ENCODE data around the gene OXCT2. TPM values are rescaled to one million over a fixed set of nuclear protein-coding genes. Genes with fewer than 3 reads are reported as not detected.

OXCT2 gene
- total and polyA plus RNA-seq, 4 donors, result 0.11 to 0.47 (median 0.15) TPM

DNA sequence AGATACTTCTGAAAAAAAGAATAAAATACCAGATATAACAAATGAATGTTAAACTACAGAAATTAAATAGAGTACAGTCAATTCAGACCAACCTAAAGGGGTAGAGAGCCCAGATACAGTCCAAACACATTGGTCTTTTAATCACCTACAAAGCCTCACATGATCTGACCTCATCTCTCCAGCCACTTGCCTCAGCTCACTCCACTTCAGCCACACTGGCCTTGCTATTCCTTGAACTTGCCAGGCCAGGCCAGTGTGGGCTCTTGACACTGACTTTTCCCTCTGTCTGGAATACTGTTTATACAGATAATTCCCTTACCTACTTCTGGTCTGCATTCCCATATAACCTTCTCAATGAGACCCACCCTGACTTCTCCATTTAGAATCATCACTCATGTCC, 49.5 kb downstream of the OXCT2 start:
- no peak overlapping the region for H3K4me3 ChIP-seq (ENCODE audit: low read depth in 1 of 3, low read length in 3 of 3)
- no peak overlapping the region for H3K27ac ChIP-seq (ENCODE audit: low read depth in 1 of 2, low read length in 2 of 2)
- H3K9me3 ChIP-seq (ENCODE audit: control insufficient read depth in 4 of 4, low read length in 3 of 4), result no peaks in the 10 kb centered on the region
- H3K4me1 ChIP-seq (ENCODE audit: control insufficient read depth in 4 of 4, insufficient read depth in 4 of 4, low read length in 3 of 4), result no peaks in the 10 kb centered on the region
- TF ChIP-seq RXRA (IDR thresholded peaks at IDR 0.05) (no peak), YY1 (IDR thresholded peaks at IDR 0.05) (no peak), JUND (IDR thresholded peaks at IDR 0.05) (no peak), FOXA2 (IDR thresholded peaks at IDR 0.05) (no peak), RAD21 (IDR thresholded peaks at IDR 0.05) (no peak), HNF4A (conservative IDR thresholded peaks at IDR 0.05) (no peak), TAF1 (conservative IDR thresholded peaks at IDR 0.05) (no peak), HNF4G (IDR thresholded peaks at IDR 0.05) (no peak)
- TF ChIP-seq, protein P1, sequence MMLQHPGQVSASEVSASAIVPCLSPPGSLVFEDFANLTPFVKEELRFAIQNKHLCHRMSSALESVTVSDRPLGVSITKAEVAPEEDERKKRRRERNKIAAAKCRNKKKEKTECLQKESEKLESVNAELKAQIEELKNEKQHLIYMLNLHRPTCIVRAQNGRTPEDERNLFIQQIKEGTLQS (IDR thresholded peaks at IDR 0.05), result no peak
- TF ChIP-seq, protein P2, sequence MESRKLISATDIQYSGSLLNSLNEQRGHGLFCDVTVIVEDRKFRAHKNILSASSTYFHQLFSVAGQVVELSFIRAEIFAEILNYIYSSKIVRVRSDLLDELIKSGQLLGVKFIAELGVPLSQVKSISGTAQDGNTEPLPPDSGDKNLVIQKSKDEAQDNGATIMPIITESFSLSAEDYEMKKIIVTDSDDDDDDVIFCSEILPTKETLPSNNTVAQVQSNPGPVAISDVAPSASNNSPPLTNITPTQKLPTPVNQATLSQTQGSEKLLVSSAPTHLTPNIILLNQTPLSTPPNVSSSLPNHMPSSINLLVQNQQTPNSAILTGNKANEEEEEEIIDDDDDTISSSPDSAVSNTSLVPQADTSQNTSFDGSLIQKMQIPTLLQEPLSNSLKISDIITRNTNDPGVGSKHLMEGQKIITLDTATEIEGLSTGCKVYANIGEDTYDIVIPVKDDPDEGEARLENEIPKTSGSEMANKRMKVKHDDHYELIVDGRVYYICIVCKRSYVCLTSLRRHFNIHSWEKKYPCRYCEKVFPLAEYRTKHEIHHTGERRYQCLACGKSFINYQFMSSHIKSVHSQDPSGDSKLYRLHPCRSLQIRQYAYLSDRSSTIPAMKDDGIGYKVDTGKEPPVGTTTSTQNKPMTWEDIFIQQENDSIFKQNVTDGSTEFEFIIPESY (IDR thresholded peaks at IDR 0.05), result no peak
- H3K36me3 ChIP-seq (ENCODE audit: control insufficient read depth in 4 of 4, insufficient read depth in 3 of 4, low read depth in 1 of 4, low read length in 3 of 4), result no peaks in the 10 kb centered on the region
- DNase-seq (ENCODE audit: low spot score), result no peak
- H3K9ac ChIP-seq (ENCODE audit: low read depth in 1 of 2, low read length in 2 of 2), result no peak overlapping the region
- peaks cover 0 to 5% (median 2%) of the 10 kb centered on the region in 4 donors for H3K27me3 ChIP-seq (ENCODE audit: control insufficient read depth in 4 of 4, insufficient read depth in 4 of 4, low read length in 3 of 4)

DNA sequence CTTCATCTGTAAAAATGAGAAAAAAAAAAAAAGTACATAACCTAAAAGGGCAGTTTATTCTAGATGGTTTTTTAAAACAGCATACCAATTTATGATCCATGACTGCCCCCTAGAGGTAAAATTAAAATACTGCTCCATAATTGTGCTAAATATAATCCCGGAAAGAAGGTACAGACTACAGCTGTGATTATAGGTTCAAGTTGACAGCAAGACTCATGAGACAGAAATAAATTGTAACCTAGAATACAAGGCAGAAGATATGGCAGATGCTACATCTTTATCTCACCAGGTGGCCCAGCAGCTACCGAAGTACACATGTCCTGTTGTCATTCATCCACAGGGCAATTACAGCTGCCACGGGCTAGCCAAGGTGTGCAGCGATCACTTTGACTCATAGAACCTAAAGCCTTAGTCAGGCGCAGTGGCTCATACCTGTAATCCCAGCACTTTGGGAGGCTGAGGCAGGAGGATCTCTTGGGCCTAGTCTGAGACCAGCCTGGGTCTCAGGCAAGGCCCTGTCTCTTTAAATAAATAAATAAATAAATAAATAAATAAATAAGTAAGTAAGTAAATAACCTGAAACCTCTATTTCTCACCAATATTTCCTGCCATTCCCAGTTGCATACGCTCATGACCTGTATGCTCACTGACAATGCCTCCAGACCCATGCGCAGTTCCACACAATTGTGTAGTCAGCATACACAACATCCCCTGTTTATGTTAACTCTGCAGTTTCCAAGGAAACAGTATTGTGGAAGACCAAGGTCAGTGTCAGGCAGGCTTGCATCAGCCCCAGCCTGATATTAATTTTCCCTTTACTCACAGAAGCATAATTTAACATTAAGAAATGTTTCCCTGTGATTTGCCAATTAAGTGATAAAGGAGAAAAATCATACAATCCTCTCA, 50.8 kb downstream of the OXCT2 start:
- H3K4me3 ChIP-seq (ENCODE audit: low read depth in 1 of 3, low read length in 3 of 3), result no peak overlapping the region
- H3K9me3 ChIP-seq (ENCODE audit: control insufficient read depth in 4 of 4, low read length in 3 of 4), result no peaks in the 10 kb centered on the region
- TF ChIP-seq RAD21 (IDR thresholded peaks at IDR 0.05) (peak; percentile 87 to 89), RXRA (IDR thresholded peaks at IDR 0.05) (no peak), GABPA (IDR thresholded peaks at IDR 0.05 in 1 of 2, conservative IDR thresholded peaks at IDR 0.05 in 1 of 2) (no peak), JUND (IDR thresholded peaks at IDR 0.05) (no peak)
- TF ChIP-seq, protein P3, sequence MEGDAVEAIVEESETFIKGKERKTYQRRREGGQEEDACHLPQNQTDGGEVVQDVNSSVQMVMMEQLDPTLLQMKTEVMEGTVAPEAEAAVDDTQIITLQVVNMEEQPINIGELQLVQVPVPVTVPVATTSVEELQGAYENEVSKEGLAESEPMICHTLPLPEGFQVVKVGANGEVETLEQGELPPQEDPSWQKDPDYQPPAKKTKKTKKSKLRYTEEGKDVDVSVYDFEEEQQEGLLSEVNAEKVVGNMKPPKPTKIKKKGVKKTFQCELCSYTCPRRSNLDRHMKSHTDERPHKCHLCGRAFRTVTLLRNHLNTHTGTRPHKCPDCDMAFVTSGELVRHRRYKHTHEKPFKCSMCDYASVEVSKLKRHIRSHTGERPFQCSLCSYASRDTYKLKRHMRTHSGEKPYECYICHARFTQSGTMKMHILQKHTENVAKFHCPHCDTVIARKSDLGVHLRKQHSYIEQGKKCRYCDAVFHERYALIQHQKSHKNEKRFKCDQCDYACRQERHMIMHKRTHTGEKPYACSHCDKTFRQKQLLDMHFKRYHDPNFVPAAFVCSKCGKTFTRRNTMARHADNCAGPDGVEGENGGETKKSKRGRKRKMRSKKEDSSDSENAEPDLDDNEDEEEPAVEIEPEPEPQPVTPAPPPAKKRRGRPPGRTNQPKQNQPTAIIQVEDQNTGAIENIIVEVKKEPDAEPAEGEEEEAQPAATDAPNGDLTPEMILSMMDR (IDR thresholded peaks at IDR 0.05; ENCODE audit: low read depth, low read length, missing input control), result peak; percentile 72
- H3K27me3 ChIP-seq (ENCODE audit: control insufficient read depth in 4 of 4, insufficient read depth in 4 of 4, low read length in 3 of 4), result peaks cover 0 to 5% (median 2%) of the 10 kb centered on the region in 4 donors
- 45% methylated on average over 7 of the region's 7 CpGs for WGBS
- no peak overlapping the region for H3K9ac ChIP-seq (ENCODE audit: low read depth in 1 of 2, low read length in 2 of 2)
- no peaks in the 10 kb centered on the region for H3K36me3 ChIP-seq (ENCODE audit: control insufficient read depth in 4 of 4, insufficient read depth in 3 of 4, low read depth in 1 of 4, low read length in 3 of 4)
- no peak for DNase-seq (ENCODE audit: low spot score)
- H3K27ac ChIP-seq (ENCODE audit: low read depth in 1 of 2, low read length in 2 of 2), result no peak overlapping the region
- no peaks in the 10 kb centered on the region for H3K4me1 ChIP-seq (ENCODE audit: control insufficient read depth in 4 of 4, insufficient read depth in 4 of 4, low read length in 3 of 4)

Small RNAs within 50 kb of the gene (small RNA-seq; reads per million reads assigned to genes)
- gene AL033527.1 (not detected), gene RNU7-121P (not detected)

Other genes starting within 250 kb of the OXCT2 start
- 10 to 100 TPM; 92.1 to 92.9 TPM for gene PABPC4, start 194.6 kb downstream of the OXCT2 start, total RNA-seq
- 10 to 100 TPM; 48.7 to 59.9 TPM for gene PABPC4, start 194.6 kb downstream of the OXCT2 start, polyA plus RNA-seq
- 1 to 10 TPM in 1 of 2 donors, under 1 TPM in 1; 0.61 to 1.7 TPM for gene HEYL, start 131.7 kb downstream of the OXCT2 start, total RNA-seq
- gene HEYL, start 131.7 kb downstream of the OXCT2 start, polyA plus RNA-seq, result 1 to 10 TPM; 1.1 to 1.3 TPM
- under 1 TPM in 1 of 2 donors, not detected in 1; 0.08 TPM for gene NT5C1A, start 99.2 kb downstream of the OXCT2 start, total RNA-seq
- gene NT5C1A, start 99.2 kb downstream of the OXCT2 start, polyA plus RNA-seq, result under 1 TPM in 1 of 2 donors, not detected in 1; 0.05 TPM
- not detected for gene HPCAL4, start 79.9 kb downstream of the OXCT2 start, total RNA-seq
- gene HPCAL4, start 79.9 kb downstream of the OXCT2 start, polyA plus RNA-seq, result not detected
- 10 to 100 TPM; 15.5 to 17.7 TPM for gene PPIE, start 32.5 kb downstream of the OXCT2 start, total RNA-seq
- gene PPIE, start 32.5 kb downstream of the OXCT2 start, polyA plus RNA-seq, result 10 to 100 TPM; 20.8 to 23.6 TPM
- gene BMP8B, start 17.5 kb upstream of the OXCT2 start, total RNA-seq, result under 1 TPM; 0.08 to 0.19 TPM
- under 1 TPM; 0.17 to 0.19 TPM for gene BMP8B, start 17.5 kb upstream of the OXCT2 start, polyA plus RNA-seq
- 10 to 100 TPM in 1 of 2 donors, 1 to 10 TPM in 1; 9.3 to 11.2 TPM for gene TRIT1, start 112.2 kb upstream of the OXCT2 start, total RNA-seq
- 1 to 10 TPM; 4.5 to 5.0 TPM for gene TRIT1, start 112.2 kb upstream of the OXCT2 start, polyA plus RNA-seq
- gene MYCL, start 130.6 kb upstream of the OXCT2 start, total RNA-seq, result 1 to 10 TPM; 1.8 to 6.6 TPM
- gene MYCL, start 130.6 kb upstream of the OXCT2 start, polyA plus RNA-seq, result 1 to 10 TPM; 2.4 to 2.6 TPM
- gene MFSD2A, start 183.8 kb upstream of the OXCT2 start, total RNA-seq, result 100 to 1,000 TPM in 1 of 2 donors, under 1 TPM in 1; 0.37 to 294 TPM
- 100 to 1,000 TPM in 1 of 2 donors, 10 to 100 TPM in 1; 84.3 to 257 TPM for gene MFSD2A, start 183.8 kb upstream of the OXCT2 start, polyA plus RNA-seq